HEK293T (cell line): Measurements from ENCODE around the gene E2F7.

Experiments
- BHLHE40 ChIP-seq: fragments of 450-650 bp; IDR thresholded peaks from 2 replicates; pipeline ENCODE4 v1.6.1; 2016; ENCODE audit warnings: mild to moderate bottlenecking, moderate library complexity, borderline replicate concordance
- SP1 ChIP-seq: fragments of 450-650 bp; IDR thresholded peaks from 2 replicates; pipeline ENCODE4 v1.6.1; 2017
- SUZ12 ChIP-seq: fragments of 450-650 bp; IDR thresholded peaks from 2 replicates; pipeline ENCODE4 v1.6.1; 2016; ENCODE audit warnings: mild to moderate bottlenecking

DNA sequence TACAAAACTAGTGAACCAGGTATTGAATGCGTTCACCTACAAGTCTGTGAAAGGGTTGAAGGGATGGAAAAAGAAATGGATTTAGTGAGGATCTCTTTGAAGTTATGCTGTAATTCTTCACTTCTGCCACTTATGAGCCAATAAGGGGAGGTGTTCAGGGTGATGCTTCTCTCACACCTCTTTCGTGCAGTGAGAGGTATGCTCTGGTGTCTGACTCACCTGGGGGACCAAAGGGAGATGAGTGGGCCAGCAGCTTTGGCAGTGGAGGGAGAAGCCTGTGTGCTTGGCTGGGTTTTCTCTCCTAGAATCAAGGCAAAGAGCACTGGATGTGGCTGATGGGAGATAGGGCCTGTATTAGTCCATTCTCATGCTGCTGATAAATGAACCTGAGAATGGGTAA is 45.4 kb downstream of the E2F7 start:
- TF ChIP-seq SP1 (no peak), SUZ12 (no peak), BHLHE40 (no peak)
